Liver (tissue), 9 donors: ENCODE measurements around the gene SPC24. TPM values are rescaled to one million over a fixed set of nuclear protein-coding genes. Genes with fewer than 3 reads are reported as not detected.
A peak's percentile ranks its signal among the peaks of the same experiment; 100 is the strongest.

Source experiments
- DNase-seq: peaks from one replicate; pipeline ENCODE4 v3.0.0-alpha.2; 2017; ENCODE audit warnings: low spot score
- H3K27ac ChIP-seq, 2 donors: one replicate each; pipeline ENCODE4 v1.7.0; 2013; ENCODE audit warnings: inconsistent platforms in 2 of 2, low read length in 2 of 2, control low read depth in 1 of 2, low read depth in 1 of 2, mild to moderate bottlenecking in 1 of 2
- H3K27me3 ChIP-seq, 4 donors: one replicate each; pipeline versions ENCODE4 v1.6.1 to v1.7.0; 2013; ENCODE audit warnings: low read length in 3 of 4, inconsistent platforms in 1 of 4, mild to moderate bottlenecking in 1 of 4, moderate library complexity in 1 of 4; ENCODE audit not compliant: control insufficient read depth in 4 of 4, insufficient read depth in 4 of 4
- H3K36me3 ChIP-seq, 4 donors: one replicate each; pipeline versions ENCODE4 v1.6.1 to v1.7.0; 2013; ENCODE audit warnings: low read length in 3 of 4, mild to moderate bottlenecking in 3 of 4, low read depth in 1 of 4, moderate library complexity in 1 of 4; ENCODE audit not compliant: control insufficient read depth in 4 of 4, insufficient read depth in 3 of 4
- H3K4me1 ChIP-seq, 4 donors: one replicate each; pipeline versions ENCODE4 v1.6.1 to v1.7.0; 2013; ENCODE audit warnings: low read length in 3 of 4, mild to moderate bottlenecking in 3 of 4, moderate library complexity in 1 of 4; ENCODE audit not compliant: control insufficient read depth in 4 of 4, insufficient read depth in 4 of 4
- H3K4me3 ChIP-seq, 3 donors: one replicate each; pipeline versions ENCODE4 v1.6.1 to v1.7.0; 2013; ENCODE audit warnings: low read length in 3 of 3, control low read depth in 1 of 3, low read depth in 1 of 3, mild to moderate bottlenecking in 1 of 3
- H3K9ac ChIP-seq, 2 donors: one replicate each; pipeline ENCODE4 v1.7.0; 2013; ENCODE audit warnings: low read length in 2 of 2, mild to moderate bottlenecking in 2 of 2, moderate library complexity in 2 of 2, control low read depth in 1 of 2, low read depth in 1 of 2
- H3K9me3 ChIP-seq, 4 donors: one replicate each; pipeline versions ENCODE4 v1.6.1 to v1.7.0; 2013; ENCODE audit warnings: low read length in 3 of 4; ENCODE audit not compliant: control insufficient read depth in 4 of 4
- ATF3 ChIP-seq: IDR thresholded peaks from 2 replicates; pipeline ENCODE4 v1.6.1; 2016; ENCODE audit warnings: antibody characterized with exemption
- CTCF ChIP-seq: fragments of 150-350 bp; IDR thresholded peaks from 2 replicates; pipeline ENCODE4 v1.5.1; 2017; ENCODE audit warnings: improper control_type of control experiment, low read depth, low read length; ENCODE audit not compliant: missing input control
- EGR1 ChIP-seq, 2 donors: IDR thresholded peaks; 2 replicates each; pipeline ENCODE4 v1.6.1; 2016 to 2018; ENCODE audit warnings: antibody characterized with exemption in 2 of 2, low read depth in 2 of 2
- HNF4A ChIP-seq, 2 donors: conservative IDR thresholded peaks; 2 replicates each; pipeline ENCODE4 v1.6.1; 2016; ENCODE audit warnings: antibody characterized with exemption in 2 of 2, mild to moderate bottlenecking in 2 of 2
- JUND ChIP-seq, 2 donors: IDR thresholded peaks; 2 replicates each; pipeline ENCODE4 v1.6.1; 2016; ENCODE audit warnings: antibody characterized with exemption in 2 of 2
- MAX ChIP-seq: IDR thresholded peaks from 2 replicates; pipeline ENCODE4 v1.6.1; 2016; ENCODE audit warnings: antibody characterized with exemption
- NR2F2 ChIP-seq: IDR thresholded peaks from 2 replicates; pipeline ENCODE4 v1.6.1; 2016; ENCODE audit warnings: antibody characterized with exemption
- RAD21 ChIP-seq, 2 donors: IDR thresholded peaks; 2 replicates each; pipeline ENCODE4 v1.6.1; 2016; ENCODE audit warnings: antibody characterized with exemption in 2 of 2, mild to moderate bottlenecking in 2 of 2
- REST ChIP-seq: IDR thresholded peaks from 2 replicates; pipeline ENCODE4 v1.6.1; 2016; ENCODE audit warnings: antibody characterized with exemption, mild to moderate bottlenecking
- RXRA ChIP-seq, 2 donors: IDR thresholded peaks; 2 replicates each; pipeline ENCODE4 v1.6.1; 2017 to 2018; ENCODE audit warnings: antibody characterized with exemption in 2 of 2, mild to moderate bottlenecking in 1 of 2
- SP1 ChIP-seq: IDR thresholded peaks from 2 replicates; pipeline ENCODE4 v1.6.1; 2018; ENCODE audit warnings: antibody characterized with exemption, mild to moderate bottlenecking
- TAF1 ChIP-seq: conservative IDR thresholded peaks from 2 replicates; pipeline ENCODE4 v1.6.1; 2016; ENCODE audit warnings: antibody characterized with exemption, mild to moderate bottlenecking
- YY1 ChIP-seq: IDR thresholded peaks from 2 replicates; pipeline ENCODE4 v1.6.1; 2016; ENCODE audit warnings: antibody characterized with exemption, mild to moderate bottlenecking
- ZBTB33 ChIP-seq: IDR thresholded peaks from 2 replicates; pipeline ENCODE4 v1.6.1; 2016; ENCODE audit warnings: antibody characterized with exemption
- WGBS: extraction: QIAGEN DNeasy Blood & Tissue Kit; methylation state at CpG from one replicate; pipeline ENCODE4 v1.1.7; 2013; 5-methylcytosine and 5-hydroxymethylcytosine counted together
- polyA plus RNA-seq, 2 donors: library from polyadenylated mRNA; stranded (reverse) in 1 of 2; unstranded in 1 of 2; fragments of 200-250 nt in 1 of 2; fragments of >200 nt in 1 of 2; fragmentation: Nextera tagmentation in 1 of 2; extraction: Ambion mirVana in 1 of 2; gene quantifications; one replicate each; pipeline versions ENCODE4 v1.2.1 to v1.2.3, GENCODE V29; 2013 to 2015
- total RNA-seq, 2 donors: library from RNA; depleted of rRNA; stranded (reverse); fragments of >200 nt; gene quantifications; one replicate each; pipeline ENCODE4 v1.2.3, GENCODE V29; 2014
- donor health status: healthy.
- donor health status: healthy.
- donor health status: healthy.
- donor health status: healthy.
- donor health status: healthy.

The SPC24 gene
- total and polyA plus RNA-seq, 4 donors, result 0.42 to 72.5 (median 1.3) TPM

- Histone ChIP-seq H3K36me3 (peaks cover 3 to 15% (median 8%) of the 10 kb centered on the region in 4 donors), H3K9ac (no peak overlapping the region), H3K4me3 (no peak overlapping the region), H3K27ac (no peak overlapping the region), H3K4me1 (peaks cover 4 to 31% (median 19%) of the 10 kb centered on the region in 4 donors), H3K27me3 (no peaks in the 10 kb centered on the region), H3K9me3 (no peaks in the 10 kb centered on the region)
- TF ChIP-seq MAX (no peak), CTCF (no peak), YY1 (no peak)
- DNase-seq, result no peak
- WGBS, result 65% methylated on average over 14 of the region's 14 CpGs
Measured at GRCh38 chr19:11136400-11137101, 19.0 kb downstream of the SPC24 start.

GRCh38 chr19:11131471-11131870 lies 24.1 kb downstream of the SPC24 start:
- TF ChIP-seq ATF3 (no peak), TAF1 (no peak), HNF4A (conservative IDR thresholded peaks at IDR 0.05) (no peak), YY1 (no peak), EGR1 (IDR thresholded peaks at IDR 0.05; ENCODE audit: low read depth in 2 of 2) (no peak)
- Histone ChIP-seq H3K27ac (peak overlapping the region in 1 of 2 donors; percentile 1), H3K4me1 (peaks cover 0 to 31% (median 18%) of the 10 kb centered on the region in 4 donors), H3K27me3 (no peaks in the 10 kb centered on the region), H3K9me3 (no peaks in the 10 kb centered on the region), H3K9ac (no peak overlapping the region), H3K4me3 (no peak overlapping the region), H3K36me3 (peaks cover 15 to 55% (median 44%) of the 10 kb centered on the region in 4 donors)
- DNase-seq, result no peak
- WGBS, result 82% methylated on average over 7 of the region's 7 CpGs

- peaks cover 15 to 60% (median 48%) of the 10 kb centered on the region in 4 donors for H3K36me3 ChIP-seq
- peak overlapping the region; percentile 1 to 46 for H3K27ac ChIP-seq
- no peaks in the 10 kb centered on the region for H3K27me3 ChIP-seq
- no peak overlapping the region for H3K4me3 ChIP-seq
- peak; percentile 84 for DNase-seq
- 44% methylated on average over 19 of the region's 19 CpGs for WGBS
- no peak overlapping the region for H3K9ac ChIP-seq
- H3K4me1 ChIP-seq, result peaks cover 0 to 34% (median 20%) of the 10 kb centered on the region in 4 donors
- H3K9me3 ChIP-seq, result no peaks in the 10 kb centered on the region
- TF ChIP-seq YY1 (no peak), HNF4A (conservative IDR thresholded peaks at IDR 0.05) (peak; percentile 92 to 93), SP1 (peak; percentile 86), TAF1 (no peak), CTCF (peak; percentile 88), REST (no peak), ZBTB33 (no peak), RAD21 (IDR thresholded peaks at IDR 0.05) (peak; percentile 80 to 87), RXRA (IDR thresholded peaks at IDR 0.05) (peak; percentile 68 to 84), NR2F2 (peak; percentile 73), ATF3 (no peak), JUND (IDR thresholded peaks at IDR 0.05) (peak in 1 of 2 donors; percentile 14)
Measured at GRCh38 chr19:11130824-11131455, 24.6 kb downstream of the SPC24 start.
